Astrocyte of the hippocampus (primary cell): ENCODE measurements around the gene ABCA12.
"Not testable (repeated sequence)": the region's sequence is repeated elsewhere in the genome, so short reads cannot be mapped to it uniquely, and the experiment has no call there.

ENCODE experiments used
- DNase-seq: peaks from one replicate; pipeline ENCODE4 v3.0.0; 2011; ENCODE audit warnings: low read depth, low spot score

The ABCA12 gene, protein sequence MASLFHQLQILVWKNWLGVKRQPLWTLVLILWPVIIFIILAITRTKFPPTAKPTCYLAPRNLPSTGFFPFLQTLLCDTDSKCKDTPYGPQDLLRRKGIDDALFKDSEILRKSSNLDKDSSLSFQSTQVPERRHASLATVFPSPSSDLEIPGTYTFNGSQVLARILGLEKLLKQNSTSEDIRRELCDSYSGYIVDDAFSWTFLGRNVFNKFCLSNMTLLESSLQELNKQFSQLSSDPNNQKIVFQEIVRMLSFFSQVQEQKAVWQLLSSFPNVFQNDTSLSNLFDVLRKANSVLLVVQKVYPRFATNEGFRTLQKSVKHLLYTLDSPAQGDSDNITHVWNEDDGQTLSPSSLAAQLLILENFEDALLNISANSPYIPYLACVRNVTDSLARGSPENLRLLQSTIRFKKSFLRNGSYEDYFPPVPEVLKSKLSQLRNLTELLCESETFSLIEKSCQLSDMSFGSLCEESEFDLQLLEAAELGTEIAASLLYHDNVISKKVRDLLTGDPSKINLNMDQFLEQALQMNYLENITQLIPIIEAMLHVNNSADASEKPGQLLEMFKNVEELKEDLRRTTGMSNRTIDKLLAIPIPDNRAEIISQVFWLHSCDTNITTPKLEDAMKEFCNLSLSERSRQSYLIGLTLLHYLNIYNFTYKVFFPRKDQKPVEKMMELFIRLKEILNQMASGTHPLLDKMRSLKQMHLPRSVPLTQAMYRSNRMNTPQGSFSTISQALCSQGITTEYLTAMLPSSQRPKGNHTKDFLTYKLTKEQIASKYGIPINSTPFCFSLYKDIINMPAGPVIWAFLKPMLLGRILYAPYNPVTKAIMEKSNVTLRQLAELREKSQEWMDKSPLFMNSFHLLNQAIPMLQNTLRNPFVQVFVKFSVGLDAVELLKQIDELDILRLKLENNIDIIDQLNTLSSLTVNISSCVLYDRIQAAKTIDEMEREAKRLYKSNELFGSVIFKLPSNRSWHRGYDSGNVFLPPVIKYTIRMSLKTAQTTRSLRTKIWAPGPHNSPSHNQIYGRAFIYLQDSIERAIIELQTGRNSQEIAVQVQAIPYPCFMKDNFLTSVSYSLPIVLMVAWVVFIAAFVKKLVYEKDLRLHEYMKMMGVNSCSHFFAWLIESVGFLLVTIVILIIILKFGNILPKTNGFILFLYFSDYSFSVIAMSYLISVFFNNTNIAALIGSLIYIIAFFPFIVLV (N-terminal part only)

DNA sequence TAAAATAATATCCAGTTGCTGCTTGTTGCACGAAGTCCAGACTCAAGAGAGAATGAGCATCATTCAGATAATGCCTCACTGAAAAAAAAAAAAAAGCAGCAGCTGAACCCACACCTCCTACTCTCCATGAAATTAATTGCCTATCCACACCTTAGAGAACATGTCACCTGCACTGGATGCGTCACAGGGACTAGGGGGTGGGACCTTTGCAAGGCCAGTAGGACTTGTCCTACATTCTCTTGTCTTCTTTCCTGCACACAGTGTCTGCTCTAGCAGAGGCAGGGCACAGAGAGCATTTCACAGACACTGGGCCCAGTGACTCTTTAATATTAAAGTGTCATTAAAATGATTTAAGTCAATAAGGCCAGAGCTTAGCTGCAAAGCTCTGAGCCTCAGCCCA, at the start of gene ABCA12:
TSS of gene ABCA12 (minus strand) at position 148 of the 400 bp plus-strand sequence. CDS start 418 bp downstream, outside the sequence.
- no peak for DNase-seq

DNA sequence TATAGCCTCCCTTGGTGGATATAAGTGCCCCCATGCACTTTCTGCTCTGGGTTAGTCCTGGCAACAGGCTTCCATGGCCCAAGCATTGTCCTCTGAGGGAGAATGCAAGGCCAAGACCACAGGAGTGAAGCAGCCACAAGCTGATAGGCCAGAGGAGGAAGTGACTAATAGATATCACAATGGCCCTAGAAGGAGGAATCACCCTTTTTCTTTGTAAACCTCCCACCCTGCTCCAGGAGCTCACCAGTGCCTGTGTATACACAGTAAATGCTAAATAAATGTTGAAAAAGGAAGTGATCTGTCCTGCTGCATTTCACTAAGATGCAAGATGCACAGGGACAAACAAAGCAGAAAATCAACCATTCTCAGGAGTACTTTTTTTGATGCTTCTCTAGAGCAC, 49.7 kb upstream of the ABCA12 start:
- DNase-seq: peak; percentile 17

DNA sequence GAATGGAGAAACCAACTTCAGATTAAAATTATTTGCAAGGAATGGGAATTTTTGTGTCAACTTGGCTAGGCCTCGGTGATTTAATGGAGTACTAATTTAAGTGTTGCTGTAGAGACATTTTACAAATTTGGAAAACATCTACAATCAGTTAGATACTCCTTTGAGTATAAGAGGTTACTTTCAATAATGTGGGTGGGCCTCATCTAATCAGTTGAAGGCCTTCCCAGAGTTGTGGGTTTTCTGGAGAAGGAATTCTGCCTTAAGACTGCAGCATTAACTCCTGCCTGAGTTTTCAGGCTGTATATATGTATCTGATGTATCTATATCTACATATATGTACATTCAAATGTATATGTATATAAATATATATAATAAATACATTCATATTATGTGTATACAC, 47.6 kb upstream of the ABCA12 start:
- no peak for DNase-seq

DNA sequence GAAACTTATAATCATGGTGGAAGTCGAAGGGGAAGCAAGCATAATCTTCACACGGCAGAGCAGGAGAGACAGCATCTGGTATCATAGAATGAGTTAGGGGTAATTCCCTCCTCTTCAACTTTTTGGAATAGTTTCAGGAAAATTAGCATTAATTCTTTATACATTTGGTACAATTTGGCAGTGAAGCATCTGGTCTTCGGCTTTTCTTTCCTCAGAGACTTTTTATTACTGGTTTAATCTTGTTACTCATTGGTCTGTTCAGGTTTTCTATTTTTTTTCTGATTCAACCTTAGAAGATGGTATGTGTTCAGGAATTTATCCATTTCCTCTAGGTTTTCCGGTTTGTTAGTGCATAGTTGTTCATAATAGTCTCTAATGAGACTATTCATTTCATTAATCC, 39.7 kb upstream of the ABCA12 start:
- DNase-seq: no peak

DNA sequence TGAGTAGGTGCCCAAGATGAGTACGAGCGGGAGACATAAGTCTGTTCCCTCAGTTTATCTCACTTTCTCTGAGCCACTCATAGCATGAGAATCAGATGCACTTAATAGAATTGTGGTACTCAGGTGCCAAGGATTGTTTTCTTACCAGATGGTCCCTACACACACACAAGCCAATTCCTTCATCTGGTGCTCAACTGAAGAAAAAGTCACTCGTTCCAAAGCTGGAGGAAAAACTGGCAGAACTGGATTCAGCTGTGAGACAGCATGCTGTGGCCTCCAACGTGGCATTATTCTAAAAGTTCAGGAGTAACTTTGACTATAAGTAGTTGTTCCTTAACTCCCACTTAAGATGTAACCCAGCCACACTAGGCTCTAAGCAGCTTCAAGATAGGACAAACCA, 33.4 kb upstream of the ABCA12 start:
- DNase-seq: no peak

DNA sequence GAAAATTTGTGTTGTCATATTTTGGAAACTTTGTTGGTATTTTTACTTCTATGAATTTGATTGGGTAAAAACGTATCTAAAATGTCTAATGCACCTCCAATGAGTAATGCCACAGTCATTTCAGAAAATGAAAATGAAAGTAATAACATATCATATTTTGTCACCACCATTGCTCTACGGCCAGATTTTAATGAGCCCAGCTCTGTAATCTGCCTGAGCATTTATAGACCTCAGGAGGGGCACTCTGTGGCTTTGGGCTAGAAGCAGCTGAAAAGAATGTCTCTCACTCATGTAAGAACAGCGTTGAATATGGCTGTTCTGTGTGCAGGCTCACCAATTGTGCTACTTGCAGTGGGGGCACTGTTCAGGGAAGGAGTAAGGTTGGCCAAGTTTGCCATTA, 32.7 kb upstream of the ABCA12 start:
- peak; percentile 37 for DNase-seq

DNA sequence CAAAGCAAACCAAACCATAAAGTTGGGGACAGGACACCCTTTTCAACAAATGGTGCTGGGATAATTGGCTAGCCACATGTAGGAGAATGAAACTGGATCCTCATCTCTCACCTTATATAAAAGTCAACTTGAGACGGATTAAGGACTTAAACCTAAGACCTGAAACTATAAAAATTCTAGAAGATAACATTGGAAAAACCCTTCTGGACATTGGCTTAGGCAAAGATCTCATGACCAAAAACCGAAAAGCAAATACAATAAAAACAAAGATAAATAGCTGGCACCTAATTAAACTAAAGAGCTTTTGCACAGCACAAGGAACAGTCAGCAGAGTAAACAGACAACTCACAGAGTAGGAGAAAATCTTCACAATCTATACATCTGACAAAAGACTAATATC, 28.1 kb upstream of the ABCA12 start:
- DNase-seq: not testable (repeated sequence)

DNA sequence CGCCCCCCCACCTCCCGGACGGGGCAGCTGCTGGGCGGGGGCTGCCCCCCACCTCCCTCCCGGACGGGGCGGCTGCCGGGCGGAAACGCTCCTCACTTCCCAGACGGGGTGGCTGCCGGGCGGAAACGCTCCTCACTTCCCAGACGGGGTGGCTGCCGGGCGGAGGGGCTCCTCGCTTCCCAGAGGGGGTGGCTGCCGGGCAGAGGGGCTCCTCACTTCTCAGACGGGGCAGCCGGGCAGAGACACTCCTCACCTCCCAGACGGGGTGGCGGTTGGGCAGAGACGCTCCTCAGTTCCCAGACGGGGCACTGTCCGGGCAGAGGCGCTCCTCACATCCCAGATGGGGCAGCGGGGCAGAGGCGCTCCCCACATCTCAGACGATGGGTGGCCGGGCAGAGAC, 24.9 kb upstream of the ABCA12 start:
- DNase-seq: not testable (repeated sequence)

DNA sequence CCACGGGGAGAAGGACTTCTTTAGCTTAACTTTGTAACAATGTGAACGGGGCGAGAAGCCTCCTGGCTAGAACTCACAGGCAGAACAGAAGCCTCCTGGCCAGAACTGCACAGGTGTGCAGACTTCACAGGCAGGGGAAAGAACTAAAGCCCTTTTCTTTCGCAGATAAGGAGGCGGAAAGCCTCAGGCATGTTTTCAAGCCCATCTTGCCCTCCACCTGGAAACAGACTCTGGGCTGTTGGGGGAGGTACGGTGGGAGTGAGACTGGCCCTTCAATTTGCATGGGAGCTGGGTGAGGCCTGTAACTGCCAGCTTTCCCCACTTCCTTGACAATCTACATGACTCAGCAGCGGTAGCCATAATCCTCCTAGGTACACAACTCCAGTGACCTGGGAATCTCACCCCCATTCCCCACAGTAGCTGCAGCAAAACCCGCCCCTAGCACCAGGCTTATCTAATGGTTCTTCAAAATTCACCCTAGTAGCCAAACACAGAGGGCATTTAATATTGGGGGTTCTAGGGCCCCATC, 22.9 kb upstream of the ABCA12 start:
- no peak for DNase-seq

DNA sequence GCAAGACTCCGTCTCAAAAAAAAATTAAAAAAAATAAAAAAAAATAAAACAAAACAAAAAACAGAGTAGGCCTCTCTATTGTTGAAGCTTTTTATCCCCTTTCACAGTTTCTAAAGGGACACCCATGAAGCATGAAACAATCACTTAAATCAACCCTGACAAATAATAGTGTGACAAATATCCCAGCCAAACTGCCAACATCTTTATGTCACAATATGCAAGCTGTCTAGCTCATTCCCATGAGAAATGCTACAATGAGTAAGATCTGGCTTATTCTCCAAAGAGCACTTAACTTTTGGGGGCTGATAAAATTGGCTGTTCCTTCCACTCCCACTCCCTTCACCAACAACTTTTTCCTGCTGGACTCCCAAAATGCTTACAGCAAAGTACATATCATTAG, 21.7 kb upstream of the ABCA12 start:
- no peak for DNase-seq

DNA sequence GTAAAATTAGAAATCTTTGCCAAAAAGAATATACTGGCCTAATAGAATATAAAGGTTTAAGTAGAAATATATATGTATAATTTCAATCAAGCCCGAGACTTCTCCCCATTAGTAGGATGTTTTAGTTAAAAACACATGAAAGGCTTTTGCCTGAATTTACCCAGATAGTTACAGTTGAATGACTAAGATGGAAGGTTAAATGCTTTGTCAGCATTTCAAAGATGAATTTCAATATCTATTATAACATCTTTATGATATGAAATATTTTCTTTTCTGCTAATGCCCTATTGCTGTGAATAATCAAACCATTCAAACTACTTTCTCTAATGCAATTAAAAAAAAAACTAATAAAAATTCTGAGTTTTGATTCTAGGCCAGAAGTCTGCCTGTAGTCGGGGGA, 18.0 kb upstream of the ABCA12 start:
- no peak for DNase-seq

DNA sequence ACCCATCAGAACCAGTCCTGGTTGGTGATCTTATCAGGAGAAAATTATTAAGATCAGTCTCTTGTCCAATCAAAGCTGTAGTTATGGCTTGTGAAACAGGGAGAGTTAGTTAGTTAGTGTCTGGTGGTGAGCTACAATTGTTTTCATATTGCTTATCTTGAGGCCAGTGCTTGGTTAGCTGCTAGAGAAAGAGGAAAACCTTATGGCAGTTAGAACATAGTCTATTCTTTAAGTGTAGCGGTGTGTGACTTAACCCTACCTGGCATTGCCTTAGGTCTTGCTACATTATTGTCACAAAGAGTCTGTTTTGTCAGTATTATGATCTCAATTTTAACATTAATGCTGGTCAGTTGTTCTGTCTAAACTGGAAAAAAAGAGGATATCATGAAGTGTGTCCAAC, 11.5 kb upstream of the ABCA12 start:
- DNase-seq: no peak

DNA sequence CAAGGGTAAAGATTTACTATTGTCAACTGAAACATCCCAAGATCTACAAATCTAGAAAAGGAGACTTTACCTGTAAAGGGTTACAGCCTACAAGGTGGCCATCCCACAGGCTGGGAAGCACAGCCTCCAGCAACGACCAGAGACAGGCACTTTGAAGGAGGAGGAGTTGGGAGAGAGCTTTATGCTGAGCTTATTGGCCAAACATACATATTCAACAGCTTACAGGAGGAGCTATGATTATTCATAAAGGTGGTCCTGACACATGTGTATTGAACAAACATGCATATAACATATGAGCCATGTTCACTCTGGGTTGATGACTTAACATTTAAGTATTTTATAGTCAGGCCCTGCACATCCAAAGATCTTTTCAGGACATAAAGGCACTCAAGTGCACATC, 11.1 kb upstream of the ABCA12 start:
- no peak for DNase-seq

DNA sequence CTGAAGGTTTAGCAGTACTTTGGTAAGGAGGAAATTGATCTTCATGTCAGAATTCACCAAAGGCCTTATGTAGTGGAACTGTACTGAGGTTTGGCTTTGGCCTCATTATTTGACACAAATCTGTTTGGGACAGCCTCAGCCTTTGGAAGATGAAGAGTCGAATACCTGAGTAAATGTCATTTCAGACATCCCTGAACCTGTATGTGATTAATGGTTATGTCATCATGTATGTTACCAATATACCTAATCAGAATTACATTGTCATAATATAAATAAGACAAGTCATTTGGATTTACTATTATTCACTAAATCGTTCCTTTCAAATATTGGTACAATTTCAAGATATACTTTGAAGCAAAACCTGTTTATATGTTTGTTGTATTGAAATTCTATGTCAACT, 10.6 kb upstream of the ABCA12 start:
- no peak for DNase-seq

DNA sequence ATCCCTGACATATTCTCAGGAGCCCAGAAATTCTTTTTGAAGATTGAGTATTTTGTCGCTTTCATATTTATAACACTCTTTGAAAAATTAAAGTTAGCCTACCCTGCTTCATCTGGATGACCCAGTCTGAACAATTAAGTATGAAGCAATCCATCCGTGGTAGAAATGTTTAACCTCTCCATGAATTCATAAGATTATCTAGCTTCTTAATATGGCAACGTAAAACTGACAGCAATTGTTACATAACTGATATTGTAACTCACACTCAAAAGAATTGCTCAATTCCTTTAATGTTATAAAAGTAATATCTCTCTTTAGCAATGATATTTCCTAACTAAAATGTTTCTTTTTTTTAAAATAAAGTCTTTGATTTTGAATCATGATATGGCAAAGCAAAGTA, 7.2 kb upstream of the ABCA12 start:
- DNase-seq: no peak

DNA sequence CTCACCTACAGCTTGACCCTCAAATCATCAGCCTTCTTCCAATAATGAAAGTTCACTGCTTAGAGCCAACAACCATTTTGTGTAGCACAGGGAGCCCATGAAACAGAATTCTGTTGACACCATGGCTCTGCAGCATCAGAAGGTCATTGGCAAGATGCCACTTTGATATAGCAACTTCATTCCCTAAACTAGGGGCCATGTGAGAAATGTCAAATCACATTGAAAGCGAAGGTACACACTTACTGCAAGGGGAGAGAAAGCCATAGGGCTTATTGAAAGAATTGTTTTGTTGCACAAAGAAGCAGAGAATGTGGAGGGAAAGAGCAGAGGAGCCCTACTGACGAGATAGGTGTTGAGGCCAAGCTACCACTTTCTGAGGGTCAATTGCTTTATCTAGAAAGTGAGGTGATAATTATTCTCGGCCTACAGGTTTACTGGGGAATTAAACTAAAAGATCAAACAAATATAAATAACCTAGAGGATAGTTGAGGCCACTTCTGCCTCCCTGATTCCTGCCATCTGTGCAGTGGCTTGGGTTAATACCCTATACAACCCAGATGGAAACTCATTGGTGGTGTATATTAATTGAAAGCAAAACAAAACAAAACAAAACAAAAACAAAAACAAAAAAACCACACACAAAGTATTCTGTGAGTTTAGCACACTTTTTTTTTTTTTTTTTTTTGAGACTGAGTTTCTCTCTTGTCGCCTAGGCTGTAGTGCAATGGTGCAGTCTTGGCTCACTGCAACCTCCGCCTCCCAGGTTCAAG, 5.9 kb upstream of the ABCA12 start:
- DNase-seq: no peak

DNA sequence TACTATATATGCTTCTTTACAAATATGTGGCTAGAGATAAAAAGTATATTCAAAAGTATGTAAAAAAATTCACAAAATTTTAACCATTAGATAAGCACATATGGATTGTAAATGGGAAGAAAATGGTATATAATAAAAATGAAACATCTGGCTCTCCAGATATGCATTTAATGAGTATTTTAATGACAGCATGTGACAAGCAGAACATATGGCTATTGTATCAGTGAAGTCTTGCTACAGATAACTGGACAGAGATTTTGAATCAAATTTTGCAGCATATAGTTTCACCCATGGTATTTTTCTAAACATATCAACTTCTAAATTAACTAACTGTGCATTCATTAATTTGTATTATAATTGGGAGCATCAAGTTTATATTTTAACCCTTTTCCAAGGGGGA, 5.0 kb upstream of the ABCA12 start:
- no peak for DNase-seq

DNA sequence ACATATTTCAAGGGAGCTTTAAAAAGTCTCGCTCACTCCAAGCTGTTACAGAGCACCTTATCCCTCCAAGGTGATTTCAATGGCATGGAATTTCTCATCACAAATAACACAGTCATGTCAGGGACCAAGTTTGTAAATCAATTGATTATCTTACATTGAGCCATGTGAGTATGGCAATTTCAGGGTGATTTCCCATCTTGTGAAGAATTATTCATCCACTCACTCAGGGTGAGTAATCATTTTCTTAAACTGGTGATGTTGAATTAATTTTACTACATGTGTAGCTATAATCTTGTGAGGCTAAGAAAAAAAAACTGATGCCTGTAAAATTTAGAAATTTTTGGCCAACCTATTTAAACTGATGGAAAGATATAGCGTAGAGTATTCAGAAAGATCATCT, 3.3 kb upstream of the ABCA12 start:
- DNase-seq: no peak

DNA sequence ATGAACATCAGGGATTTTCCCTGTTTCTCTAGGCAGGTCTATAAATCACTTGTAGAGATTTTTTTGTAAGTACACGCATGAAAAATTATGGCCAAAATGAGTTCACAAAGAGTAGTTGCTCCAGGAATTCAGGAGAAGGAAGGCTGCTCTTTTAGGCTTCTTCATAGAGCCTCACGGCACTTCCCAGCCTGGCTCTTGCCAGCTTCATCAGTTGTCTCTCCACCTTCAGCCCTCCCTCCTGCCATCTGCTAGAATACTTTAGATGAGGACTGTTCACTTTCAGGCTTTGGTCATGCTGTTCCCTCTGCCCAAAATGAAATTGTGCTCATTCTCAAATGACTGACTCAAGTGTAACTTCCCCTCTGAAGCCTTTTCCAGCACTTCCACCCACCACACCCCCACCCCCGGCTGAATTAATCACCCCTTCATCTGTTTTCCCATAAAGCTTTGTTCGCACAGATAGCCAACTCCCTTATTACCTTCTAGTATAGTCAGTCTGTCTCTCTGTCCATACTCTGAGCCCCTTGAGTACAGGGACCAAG, 1.8 kb upstream of the ABCA12 start:
- DNase-seq: no peak

DNA sequence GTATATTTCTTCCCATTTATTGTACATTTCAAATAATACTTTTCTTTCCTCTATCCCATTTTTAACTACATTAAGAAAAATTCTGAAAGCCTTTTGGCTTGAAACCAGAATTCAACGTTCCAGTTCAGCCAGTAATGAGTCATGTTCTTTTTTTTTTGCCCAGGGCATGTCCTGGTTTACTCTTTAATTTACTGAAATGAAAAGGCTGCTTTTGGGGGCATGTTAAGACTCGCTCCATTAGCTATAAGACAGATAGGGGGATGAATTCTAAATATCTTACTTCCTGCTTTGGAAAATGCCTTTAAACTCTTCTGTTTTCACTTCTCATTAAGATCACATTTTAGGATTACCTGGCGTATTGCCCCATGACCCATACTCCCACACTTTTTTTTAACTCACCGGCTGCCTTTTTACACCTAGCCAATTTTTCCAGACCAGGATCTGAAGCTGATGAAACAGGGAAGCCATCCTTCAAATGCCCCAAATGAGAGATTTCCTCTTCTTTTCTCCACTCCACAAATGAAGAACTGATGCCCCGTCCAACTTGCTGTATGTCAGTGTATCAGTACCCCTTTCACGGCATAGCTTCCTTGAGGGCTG, 585 bp downstream of the ABCA12 start:
- DNase-seq: peak; percentile 70

DNA sequence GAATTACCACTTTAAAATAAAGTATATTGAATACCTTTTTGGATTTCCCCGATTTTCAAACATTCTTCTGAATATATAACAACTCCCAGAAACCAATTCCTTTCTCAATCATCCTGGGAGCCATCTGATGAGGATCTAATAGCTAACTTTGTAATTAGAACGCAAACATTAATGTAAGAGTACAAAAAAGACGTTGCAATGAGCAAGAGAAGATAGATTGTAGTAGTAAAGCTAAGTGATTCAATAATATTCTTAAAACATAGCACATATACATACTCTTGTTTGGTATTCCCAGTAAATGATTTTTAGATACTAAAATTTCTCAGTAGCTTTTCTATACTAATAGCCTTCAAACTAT, 1.1 kb downstream of the ABCA12 start:
- DNase-seq: no peak
